Calu3 (cell line): Measurements from ENCODE around the gene PMFBP1. TPM values are rescaled to one million over a fixed set of nuclear protein-coding genes. Genes with fewer than 3 reads are reported as not detected.

Experiments used
- BruUV-seq: library from RNA; stranded (reverse); fragments of 400-500 nt; replicated peaks from 2 replicates; lab custom pipeline; 2021; lab: Mats Ljungman, UMichigan
- CTCF ChIA-PET: fragments of 300-600 bp; sonication (Branson Sonifier 250); formaldehyde crosslinking; loops from one replicate; lab custom pipeline; 2022; ENCODE audit warnings: antibody characterized with exemption; lab: Charles Lee
- DNase-seq: peaks from one replicate; pipeline ENCODE4 v3.0.0; 2022
- H3K27ac Mint-ChIP-seq: one replicate; pipeline ENCODE4 v1.8.0; 2022; ENCODE audit warnings: mixed read lengths; ENCODE audit not compliant: unreplicated experiment
- H3K27me3 Mint-ChIP-seq: one replicate; pipeline ENCODE4 v1.8.0; 2022; ENCODE audit warnings: mixed read lengths; ENCODE audit not compliant: unreplicated experiment
- H3K36me3 Mint-ChIP-seq: one replicate; pipeline ENCODE4 v1.8.0; 2022; ENCODE audit warnings: mild to moderate bottlenecking, moderate library complexity, mixed read lengths; ENCODE audit not compliant: insufficient read depth, unreplicated experiment
- H3K4me1 Mint-ChIP-seq: one replicate; pipeline ENCODE4 v1.8.0; 2022; ENCODE audit warnings: mild to moderate bottlenecking, low read depth, mixed read lengths; ENCODE audit not compliant: unreplicated experiment
- H3K4me3 Mint-ChIP-seq: one replicate; pipeline ENCODE4 v1.8.0; 2022; ENCODE audit warnings: mild to moderate bottlenecking, low read depth, moderate library complexity, mixed read lengths; ENCODE audit not compliant: unreplicated experiment
- H3K9me3 Mint-ChIP-seq: one replicate; pipeline ENCODE4 v1.8.0; 2022; ENCODE audit warnings: low read depth, mixed read lengths; ENCODE audit not compliant: unreplicated experiment
- intact Hi-C: fragments of 100-400 bp; cut with micrococcal nuclease; formaldehyde crosslinking; loops from one replicate; pipeline ENCODE4 v1.10.0; 2022; ENCODE audit not compliant: unreplicated experiment
- total RNA-seq: library from RNA; stranded (reverse); gene quantifications from 2 replicates; pipeline ENCODE4 v1.2.3, GENCODE V29; 2022
- TF ChIP-seq, protein P1 (sequence below): fragments of 200-600 bp; IDR thresholded peaks from one replicate; pipeline ENCODE4 v1.8.0; 2022; ENCODE audit warnings: antibody characterized with exemption; ENCODE audit not compliant: unreplicated experiment

PMFBP1 gene
- total RNA-seq, 1 experiment from 2014 or later = 8.5 TPM

DNA sequence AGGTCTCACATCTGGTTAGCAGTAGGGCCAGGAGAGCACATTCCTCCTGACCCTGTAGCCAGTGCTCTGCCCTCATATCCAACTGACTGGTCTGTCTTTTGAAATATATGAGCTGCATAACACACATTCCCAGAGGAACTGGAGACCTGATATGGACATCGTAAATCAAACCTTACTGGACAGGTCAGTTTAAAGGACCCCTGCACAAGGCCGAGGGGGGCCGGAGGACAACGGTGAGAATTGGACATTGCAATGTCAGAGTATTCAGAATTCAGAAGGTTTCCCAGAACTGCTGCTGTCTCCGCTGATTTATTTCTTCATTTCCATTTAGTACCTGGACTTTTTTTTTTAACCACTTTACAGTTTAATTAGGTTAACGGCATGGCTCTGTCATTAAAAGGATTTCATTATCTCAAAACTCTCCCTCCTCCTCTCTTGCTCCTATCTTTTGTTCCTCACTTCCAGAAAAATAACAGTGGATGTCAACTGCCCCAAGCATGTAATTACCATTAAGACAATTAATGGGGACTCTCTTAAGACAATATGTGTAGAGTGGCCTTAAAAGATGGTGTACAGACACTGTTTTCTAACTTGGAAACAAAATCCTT lies 4.9 kb downstream of the PMFBP1 start:
- TF ChIP-seq, protein P1, sequence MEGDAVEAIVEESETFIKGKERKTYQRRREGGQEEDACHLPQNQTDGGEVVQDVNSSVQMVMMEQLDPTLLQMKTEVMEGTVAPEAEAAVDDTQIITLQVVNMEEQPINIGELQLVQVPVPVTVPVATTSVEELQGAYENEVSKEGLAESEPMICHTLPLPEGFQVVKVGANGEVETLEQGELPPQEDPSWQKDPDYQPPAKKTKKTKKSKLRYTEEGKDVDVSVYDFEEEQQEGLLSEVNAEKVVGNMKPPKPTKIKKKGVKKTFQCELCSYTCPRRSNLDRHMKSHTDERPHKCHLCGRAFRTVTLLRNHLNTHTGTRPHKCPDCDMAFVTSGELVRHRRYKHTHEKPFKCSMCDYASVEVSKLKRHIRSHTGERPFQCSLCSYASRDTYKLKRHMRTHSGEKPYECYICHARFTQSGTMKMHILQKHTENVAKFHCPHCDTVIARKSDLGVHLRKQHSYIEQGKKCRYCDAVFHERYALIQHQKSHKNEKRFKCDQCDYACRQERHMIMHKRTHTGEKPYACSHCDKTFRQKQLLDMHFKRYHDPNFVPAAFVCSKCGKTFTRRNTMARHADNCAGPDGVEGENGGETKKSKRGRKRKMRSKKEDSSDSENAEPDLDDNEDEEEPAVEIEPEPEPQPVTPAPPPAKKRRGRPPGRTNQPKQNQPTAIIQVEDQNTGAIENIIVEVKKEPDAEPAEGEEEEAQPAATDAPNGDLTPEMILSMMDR = no peak
- no peak for DNase-seq
- no peak overlapping the region for H3K27ac Mint-ChIP-seq
- BruUV-seq = no TSS peak
- no peaks in the 10 kb centered on the region for H3K36me3 Mint-ChIP-seq
- CTCF ChIA-PET = no interaction called here
- H3K27me3 Mint-ChIP-seq = peaks cover 8% of the 10 kb centered on the region
- intact Hi-C loops = no loop called here
- H3K9me3 Mint-ChIP-seq = peaks cover 2% of the 10 kb centered on the region
- peaks cover 4% of the 10 kb centered on the region for H3K4me1 Mint-ChIP-seq
- H3K4me3 Mint-ChIP-seq = no peak overlapping the region

DNA sequence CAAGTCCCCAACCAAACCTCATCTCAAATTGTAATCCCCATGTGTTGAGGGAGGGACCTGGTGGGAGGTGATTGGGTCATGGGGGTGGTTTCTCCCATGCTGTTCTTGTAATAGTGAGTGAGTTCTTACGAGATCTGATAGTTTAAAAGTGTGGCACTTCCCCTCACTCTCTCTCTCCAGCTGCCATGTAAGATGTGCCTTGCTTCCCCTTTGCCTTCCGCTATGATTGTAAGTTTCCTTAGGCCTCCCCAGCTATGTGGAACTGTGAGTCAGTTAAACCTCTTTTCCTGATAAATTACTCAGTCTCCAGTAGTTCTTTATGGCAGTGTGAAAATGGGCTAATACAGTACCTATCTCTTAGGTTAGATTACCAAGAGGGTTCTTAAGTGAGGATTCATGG lies 5.8 kb downstream of the PMFBP1 start:
- no peak overlapping the region for H3K27ac Mint-ChIP-seq
- H3K4me3 Mint-ChIP-seq = no peak overlapping the region
- TF ChIP-seq, protein P1 = no peak
- peaks cover 8% of the 10 kb centered on the region for H3K27me3 Mint-ChIP-seq
- CTCF ChIA-PET = no interaction called here
- H3K4me1 Mint-ChIP-seq = peaks cover 7% of the 10 kb centered on the region
- H3K9me3 Mint-ChIP-seq = peaks cover 2% of the 10 kb centered on the region
- no peaks in the 10 kb centered on the region for H3K36me3 Mint-ChIP-seq
- BruUV-seq = no TSS peak
- intact Hi-C loops = no loop called here
- no peak for DNase-seq

DNA sequence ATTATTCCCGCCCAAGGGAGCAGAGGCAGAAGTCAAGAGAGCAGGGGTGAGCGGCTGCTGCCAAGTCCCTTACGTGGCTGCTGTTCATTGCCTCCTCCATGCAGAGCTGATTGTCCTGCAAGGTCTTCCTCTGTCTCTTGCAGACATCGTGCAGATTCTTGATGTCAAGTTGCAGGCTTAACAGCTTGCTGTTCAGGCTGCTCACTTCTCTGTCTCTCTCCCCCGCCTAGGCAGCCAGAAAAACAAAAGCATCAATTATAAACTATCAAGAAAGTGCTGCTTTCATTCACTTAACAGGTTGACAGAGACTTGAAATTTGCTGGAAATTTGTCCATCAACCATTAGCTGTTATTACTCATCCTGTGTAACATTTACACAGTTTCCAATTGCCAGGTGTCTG lies 7.3 kb downstream of the PMFBP1 start:
- no peaks in the 10 kb centered on the region for H3K36me3 Mint-ChIP-seq
- peaks cover 8% of the 10 kb centered on the region for H3K27me3 Mint-ChIP-seq
- no peak overlapping the region for H3K27ac Mint-ChIP-seq
- H3K4me3 Mint-ChIP-seq = no peak overlapping the region
- TF ChIP-seq, protein P1 = no peak
- peaks cover 2% of the 10 kb centered on the region for H3K9me3 Mint-ChIP-seq
- CTCF ChIA-PET = no interaction called here
- intact Hi-C loops = no loop called here
- DNase-seq = no peak
- no TSS peak for BruUV-seq
- peaks cover 7% of the 10 kb centered on the region for H3K4me1 Mint-ChIP-seq

DNA sequence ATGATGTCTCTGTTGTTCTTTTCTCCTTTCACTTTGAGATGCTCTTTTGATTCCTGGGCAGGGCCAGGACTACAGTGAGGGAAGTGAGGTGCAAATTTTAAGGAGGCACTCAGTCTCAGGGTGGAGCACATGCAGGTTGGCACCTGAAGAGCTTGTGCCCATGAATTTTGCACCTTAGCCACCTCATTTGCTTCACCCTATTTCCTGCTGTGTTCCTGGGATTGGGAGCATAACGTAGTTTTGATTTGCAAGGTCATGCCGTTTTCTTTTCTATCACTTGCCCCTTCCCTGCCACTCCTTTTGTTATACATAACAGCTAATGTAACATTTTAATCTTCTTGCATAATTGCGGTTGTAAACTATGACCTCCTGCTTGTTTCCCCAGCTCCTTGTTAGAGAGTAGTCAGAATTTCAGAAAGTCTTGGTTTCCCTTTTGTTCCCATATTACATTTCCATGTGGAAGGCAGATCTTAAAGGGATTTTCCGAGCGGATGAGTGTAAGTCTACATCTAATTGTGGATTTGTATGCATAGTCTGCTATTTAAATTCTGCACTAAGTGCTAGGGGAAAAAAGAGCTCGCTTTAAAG lies 9.8 kb downstream of the PMFBP1 start:
- no peaks in the 10 kb centered on the region for H3K36me3 Mint-ChIP-seq
- H3K27ac Mint-ChIP-seq = no peak overlapping the region
- CTCF ChIA-PET = interaction anchor here (0.6 to 1.4 kb wide), 3 partner anchors 16 to 37 kb away, joined by 3 to 6 read pairs (median 3); no protein-coding TSS in a partner anchor
- TF ChIP-seq, protein P1 = no peak
- DNase-seq = no peak
- peaks cover 2% of the 10 kb centered on the region for H3K9me3 Mint-ChIP-seq
- H3K4me3 Mint-ChIP-seq = no peak overlapping the region
- intact Hi-C loops = no loop called here
- peaks cover 7% of the 10 kb centered on the region for H3K4me1 Mint-ChIP-seq
- no TSS peak for BruUV-seq
- H3K27me3 Mint-ChIP-seq = peaks cover 8% of the 10 kb centered on the region
